ENCODE results near the gene GTF2F2.
"Not testable (repeated sequence)": the region's sequence is repeated elsewhere in the genome, so short reads cannot be mapped to it uniquely, and the experiment has no call there.

GTF2F2 gene

DNA sequence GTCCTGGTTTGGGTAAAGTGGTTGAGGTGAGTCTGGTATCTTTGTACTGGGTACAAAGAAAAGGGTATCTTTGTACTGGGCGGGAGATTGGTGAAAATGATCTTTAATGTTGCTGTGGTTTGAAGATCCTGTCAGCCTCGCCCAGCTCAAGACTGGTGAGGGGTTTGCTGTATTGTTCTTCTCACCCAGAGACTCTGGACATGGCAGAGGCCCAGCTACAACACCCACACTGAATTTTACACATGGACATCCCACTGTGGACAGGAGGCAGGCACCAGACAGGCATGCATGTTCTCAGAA lies 177.8 kb downstream of the GTF2F2 start:
- in situ Hi-C loops (cut with MboI; ENCODE audit: low pct_unique_long_range_greater_than_20kb, low sequenced_read_pairs, unreplicated experiment): no loop called here
- no peak for DNase-seq (ENCODE audit: low spot score)
- TF ChIP-seq, protein P1, sequence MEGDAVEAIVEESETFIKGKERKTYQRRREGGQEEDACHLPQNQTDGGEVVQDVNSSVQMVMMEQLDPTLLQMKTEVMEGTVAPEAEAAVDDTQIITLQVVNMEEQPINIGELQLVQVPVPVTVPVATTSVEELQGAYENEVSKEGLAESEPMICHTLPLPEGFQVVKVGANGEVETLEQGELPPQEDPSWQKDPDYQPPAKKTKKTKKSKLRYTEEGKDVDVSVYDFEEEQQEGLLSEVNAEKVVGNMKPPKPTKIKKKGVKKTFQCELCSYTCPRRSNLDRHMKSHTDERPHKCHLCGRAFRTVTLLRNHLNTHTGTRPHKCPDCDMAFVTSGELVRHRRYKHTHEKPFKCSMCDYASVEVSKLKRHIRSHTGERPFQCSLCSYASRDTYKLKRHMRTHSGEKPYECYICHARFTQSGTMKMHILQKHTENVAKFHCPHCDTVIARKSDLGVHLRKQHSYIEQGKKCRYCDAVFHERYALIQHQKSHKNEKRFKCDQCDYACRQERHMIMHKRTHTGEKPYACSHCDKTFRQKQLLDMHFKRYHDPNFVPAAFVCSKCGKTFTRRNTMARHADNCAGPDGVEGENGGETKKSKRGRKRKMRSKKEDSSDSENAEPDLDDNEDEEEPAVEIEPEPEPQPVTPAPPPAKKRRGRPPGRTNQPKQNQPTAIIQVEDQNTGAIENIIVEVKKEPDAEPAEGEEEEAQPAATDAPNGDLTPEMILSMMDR (IDR thresholded peaks at IDR 0.05; ENCODE audit: extremely low read depth, insufficient read depth, missing control alignments): no peak

DNA sequence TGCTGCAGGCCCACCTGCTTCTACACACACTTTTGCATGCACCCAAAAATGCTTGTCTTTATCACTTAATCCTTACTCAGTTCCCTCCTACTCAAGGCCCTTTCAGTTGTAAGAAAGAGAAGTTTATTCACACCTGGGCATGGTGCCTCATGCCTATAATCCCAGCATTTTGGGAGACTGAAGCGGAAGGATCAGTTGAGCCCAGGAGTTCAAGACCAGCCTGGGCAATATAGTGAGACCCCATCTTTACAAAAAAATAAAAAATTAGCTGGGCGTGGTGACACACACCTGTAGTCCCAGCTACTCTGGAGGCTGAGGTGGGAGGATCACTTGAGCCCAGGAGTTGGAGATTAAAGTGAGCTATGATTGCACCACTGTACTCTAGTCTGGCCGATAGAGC lies 178.2 kb downstream of the GTF2F2 start:
- in situ Hi-C loops (cut with MboI; ENCODE audit: low pct_unique_long_range_greater_than_20kb, low sequenced_read_pairs, unreplicated experiment); DNase-seq (ENCODE audit: low spot score): not testable (repeated sequence)

DNA sequence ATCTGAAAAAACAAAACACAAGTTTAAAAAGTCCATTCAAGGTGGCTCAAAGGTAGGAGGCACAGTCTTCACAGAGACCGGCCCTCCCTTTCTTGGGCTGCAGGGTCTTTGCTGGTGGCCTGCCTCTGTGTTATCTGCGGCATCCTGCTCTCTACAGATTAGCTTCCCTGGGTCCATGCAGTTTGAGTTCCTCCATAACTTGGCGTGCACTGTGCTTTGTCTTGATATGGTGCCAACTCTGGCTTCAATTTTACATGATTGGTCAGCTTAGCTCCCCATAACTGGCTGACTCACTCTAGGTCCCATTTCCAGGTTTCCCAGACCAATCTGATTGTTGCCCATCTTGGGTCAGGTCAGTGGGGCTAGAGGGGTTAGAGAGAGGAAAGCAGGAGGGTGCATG lies 178.9 kb downstream of the GTF2F2 start:
- no peak for DNase-seq (ENCODE audit: low spot score)
- in situ Hi-C loops (cut with MboI; ENCODE audit: low pct_unique_long_range_greater_than_20kb, low sequenced_read_pairs, unreplicated experiment): no loop called here
- TF ChIP-seq, protein P1 (IDR thresholded peaks at IDR 0.05; ENCODE audit: extremely low read depth, insufficient read depth, missing control alignments): no peak

DNA sequence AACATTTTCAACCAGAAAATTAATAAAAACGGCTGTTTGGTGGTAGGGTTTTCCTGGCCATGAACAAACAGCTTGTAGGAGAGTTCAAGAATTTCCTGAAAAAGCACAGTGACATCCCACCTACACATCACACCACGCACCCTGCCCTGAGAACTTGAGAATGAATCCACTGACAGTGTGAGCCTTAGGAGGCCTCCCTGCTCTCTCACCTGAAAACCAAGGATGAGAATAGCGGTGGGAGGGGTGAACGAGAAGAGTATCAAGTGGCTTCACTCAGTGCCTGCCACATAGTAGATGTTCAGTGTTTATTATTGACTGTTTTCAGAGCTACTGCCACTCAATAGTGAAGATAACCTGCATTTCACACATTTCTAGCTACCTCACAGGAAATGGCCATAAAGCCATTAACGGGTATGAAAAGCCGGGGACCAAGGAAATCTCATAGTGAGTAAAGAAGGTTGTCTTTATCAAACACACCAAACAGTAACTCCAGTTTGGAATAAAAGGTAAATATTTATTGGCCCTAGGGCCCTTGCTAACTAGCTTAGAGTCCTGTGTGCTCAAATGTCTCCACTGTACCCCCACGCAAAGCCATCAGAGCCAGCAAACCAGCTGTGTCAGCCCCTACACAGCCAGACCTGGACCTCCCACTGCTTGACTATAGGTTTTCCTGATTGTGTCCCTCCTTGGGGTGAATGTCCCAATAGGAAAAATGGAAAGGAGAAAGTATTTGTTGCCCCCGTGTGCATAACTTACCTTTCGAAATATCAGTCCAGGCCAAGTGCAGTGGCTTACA lies 180.1 kb downstream of the GTF2F2 start:
- TF ChIP-seq, protein P1 (IDR thresholded peaks at IDR 0.05; ENCODE audit: extremely low read depth, insufficient read depth, missing control alignments): no peak
- in situ Hi-C loops (cut with MboI; ENCODE audit: low pct_unique_long_range_greater_than_20kb, low sequenced_read_pairs, unreplicated experiment): loop anchor here (10.0 kb wide), 1 partner anchor 256 kb away; no protein-coding TSS in a partner anchor
- DNase-seq (ENCODE audit: low spot score): no peak

DNA sequence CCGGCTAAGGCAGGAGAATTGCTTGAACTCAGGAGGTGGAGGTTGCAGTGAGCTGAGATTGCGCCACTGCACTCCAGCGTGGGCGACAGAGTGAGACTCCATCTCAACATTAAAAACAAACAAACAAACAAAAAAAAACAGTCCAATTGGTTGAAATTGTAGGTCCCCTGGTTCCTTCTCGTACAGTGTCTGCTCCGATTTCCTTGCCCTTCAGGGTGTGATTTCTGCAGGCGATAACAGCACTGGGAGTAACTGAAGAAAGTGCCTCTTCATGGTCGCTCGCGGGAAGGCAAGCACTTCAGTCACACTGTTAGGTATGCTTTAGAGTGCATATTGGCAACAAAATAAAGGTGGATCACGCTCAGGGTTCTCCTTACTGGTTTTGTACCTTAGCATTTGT lies 181.0 kb downstream of the GTF2F2 start:
- DNase-seq (ENCODE audit: low spot score): no peak
- TF ChIP-seq, protein P1 (IDR thresholded peaks at IDR 0.05; ENCODE audit: extremely low read depth, insufficient read depth, missing control alignments): no peak
- in situ Hi-C loops (cut with MboI; ENCODE audit: low pct_unique_long_range_greater_than_20kb, low sequenced_read_pairs, unreplicated experiment): loop anchor here (10.0 kb wide), 1 partner anchor 256 kb away; no protein-coding TSS in a partner anchor

DNA sequence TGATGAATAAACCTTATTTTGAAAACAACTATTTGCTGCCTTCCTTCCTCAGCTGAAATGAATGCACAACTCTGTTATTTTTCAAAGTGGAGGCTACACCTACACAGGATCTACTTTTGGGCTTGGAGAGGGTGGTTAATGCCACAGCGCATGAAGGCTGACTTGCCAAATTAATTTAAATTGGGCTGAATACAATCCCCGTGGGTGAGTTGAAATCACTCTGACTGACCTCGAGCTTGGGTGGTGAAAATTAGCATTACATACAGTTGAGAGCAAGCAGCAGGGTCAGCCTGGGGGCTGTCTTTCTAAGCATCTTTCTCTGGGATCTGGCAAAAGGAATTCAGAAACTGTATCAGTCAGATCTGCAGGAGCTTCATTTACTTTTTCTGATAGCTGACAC lies 182.2 kb downstream of the GTF2F2 start:
- DNase-seq (ENCODE audit: low spot score): no peak
- TF ChIP-seq, protein P1 (IDR thresholded peaks at IDR 0.05; ENCODE audit: extremely low read depth, insufficient read depth, missing control alignments): no peak
- in situ Hi-C loops (cut with MboI; ENCODE audit: low pct_unique_long_range_greater_than_20kb, low sequenced_read_pairs, unreplicated experiment): loop anchor here (10.0 kb wide), 1 partner anchor 258 kb away; no protein-coding TSS in a partner anchor

DNA sequence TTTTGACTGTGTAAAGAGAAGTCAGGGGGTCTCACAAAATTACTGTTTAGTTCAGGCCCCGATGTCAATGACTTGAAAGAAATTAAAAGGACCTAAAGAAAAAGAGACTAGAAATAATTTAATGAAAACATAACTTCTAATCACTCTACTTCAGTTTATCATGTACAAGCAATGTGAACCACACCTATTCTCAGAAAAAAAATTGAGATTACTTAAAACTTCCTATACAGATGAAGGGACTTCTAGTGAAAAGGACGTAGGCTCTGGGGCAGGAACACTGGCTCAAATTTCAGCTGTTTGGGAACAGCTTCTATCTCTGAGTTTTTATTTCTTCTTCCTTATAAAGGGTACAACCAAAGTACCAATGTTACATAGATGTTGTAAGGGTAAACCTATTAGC lies 182.7 kb downstream of the GTF2F2 start:
- in situ Hi-C loops (cut with MboI; ENCODE audit: low pct_unique_long_range_greater_than_20kb, low sequenced_read_pairs, unreplicated experiment): loop anchor here (10.0 kb wide), 1 partner anchor 258 kb away; no protein-coding TSS in a partner anchor
- TF ChIP-seq, protein P1 (IDR thresholded peaks at IDR 0.05; ENCODE audit: extremely low read depth, insufficient read depth, missing control alignments): no peak
- DNase-seq (ENCODE audit: low spot score): no peak

All from GM13977 (cell line).